Iris pigment epithelial cell (primary cell): Measurements from ENCODE around the gene GRM8.

Experiments used
- DNase-seq: peaks from one replicate; pipeline ENCODE4 v3.0.0-alpha.2; 2011; ENCODE audit warnings: low read depth

The GRM8 gene

GRCh38 chr7:126658684-126659083, 594.1 kb downstream of the GRM8 start:
- DNase-seq: no peak

DNA sequence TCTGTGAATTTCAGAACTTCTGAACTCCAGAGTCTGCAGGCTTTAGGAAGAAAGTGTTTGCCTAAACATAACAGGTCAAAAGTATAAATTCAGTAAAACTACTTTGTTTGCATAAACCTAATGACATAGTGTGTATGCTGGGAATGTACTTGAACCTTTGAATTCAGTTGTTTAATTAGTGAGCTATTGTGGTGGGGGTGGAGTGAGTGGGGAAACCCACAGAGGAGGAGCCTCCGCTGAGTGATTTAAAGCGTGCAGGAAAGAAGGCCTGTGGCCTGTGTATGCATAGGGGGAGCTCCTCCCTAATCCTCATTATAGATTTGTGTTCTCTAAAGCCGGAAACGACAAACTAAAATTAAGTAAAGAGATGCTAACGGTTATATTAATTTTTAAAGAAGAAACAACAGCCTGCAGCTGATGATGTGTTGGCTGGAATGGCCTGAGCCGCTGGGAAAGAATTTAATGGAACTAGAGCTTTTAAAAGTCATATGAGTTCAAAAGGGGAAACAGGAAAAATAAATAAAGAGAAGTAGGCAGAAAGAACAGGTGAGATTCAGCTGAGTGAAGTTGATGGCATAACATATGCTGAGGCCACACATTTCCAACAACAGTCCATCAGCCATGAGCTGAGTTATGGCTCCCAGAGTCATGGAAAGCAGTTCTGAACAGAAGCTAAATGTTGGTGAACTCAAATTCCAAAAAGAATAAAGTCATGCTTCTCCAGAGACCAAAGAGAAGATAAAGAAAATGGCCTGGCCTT, 595.0 kb downstream of the GRM8 start:
- DNase-seq: no peak

GRCh38 chr7:126657137-126657536, 595.6 kb downstream of the GRM8 start:
- no peak for DNase-seq

DNA sequence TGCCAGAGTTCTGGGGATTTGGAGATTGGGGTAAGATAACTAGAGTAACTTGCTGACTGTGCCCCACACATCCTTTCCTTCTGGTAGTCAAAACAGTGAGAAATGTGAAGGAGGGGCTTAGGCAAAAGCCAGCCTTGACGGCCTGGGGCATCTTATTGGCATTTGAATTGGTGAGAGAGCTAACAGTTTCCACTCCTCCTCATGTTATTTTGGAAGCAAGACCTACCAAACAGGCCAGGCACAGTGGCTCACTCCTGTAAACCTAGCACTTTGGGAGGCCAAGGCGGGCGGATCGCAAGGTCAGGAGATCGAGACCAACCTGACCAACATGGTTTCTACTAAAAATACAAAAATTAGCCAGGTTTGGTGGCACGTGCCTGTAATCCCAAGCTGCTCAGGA, 596.6 kb downstream of the GRM8 start:
- no peak for DNase-seq

- DNase-seq: no peak
Observed at GRCh38 chr7:126637538-126637937, 615.2 kb downstream of the GRM8 start.

- no peak for DNase-seq
Observed at GRCh38 chr7:126635545-126635944, 617.2 kb downstream of the GRM8 start.

DNA sequence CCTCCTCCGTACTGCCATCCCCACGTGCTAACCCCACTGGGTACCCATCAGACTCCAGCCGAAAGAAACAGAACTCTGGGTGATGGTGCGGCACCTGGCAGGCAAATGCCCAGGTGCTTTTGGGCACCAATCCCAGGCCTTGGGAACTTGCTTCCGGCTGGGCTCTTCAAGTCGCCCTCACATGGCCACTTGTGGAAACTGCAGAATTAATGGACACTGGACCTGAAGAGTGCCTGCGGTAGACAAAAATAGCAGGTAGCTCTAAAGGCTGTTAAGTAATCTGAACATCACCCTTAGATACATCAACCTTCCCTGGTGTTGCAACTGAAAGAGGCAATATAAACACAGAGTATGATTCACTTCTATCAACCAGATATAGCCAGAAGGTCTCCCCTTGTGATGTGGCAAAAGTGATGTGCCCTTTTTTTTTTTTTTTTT, 644.4 kb downstream of the GRM8 start:
- peak; percentile 0 for DNase-seq

GRCh38 chr7:126606331-126606730, 646.4 kb downstream of the GRM8 start:
- DNase-seq: no peak

DNA sequence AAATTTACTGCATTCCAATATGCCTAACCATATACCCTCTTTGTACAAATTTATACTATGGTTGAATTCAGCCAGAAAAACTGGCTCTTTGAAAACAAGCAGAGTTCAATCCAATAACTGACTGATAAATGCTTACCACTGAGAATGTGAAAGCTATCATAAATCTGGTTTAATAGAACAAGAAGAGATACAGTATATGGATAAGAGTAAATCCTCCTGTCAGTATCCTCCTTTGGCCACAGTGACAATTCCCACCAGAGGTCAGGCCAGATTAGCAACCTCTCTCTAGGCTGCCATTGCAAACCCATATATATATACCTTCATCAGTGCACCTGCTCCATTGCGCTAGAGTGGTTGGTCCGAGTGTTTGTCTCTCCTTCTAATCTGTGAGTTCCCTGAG, 647.2 kb downstream of the GRM8 start:
- no peak for DNase-seq

DNA sequence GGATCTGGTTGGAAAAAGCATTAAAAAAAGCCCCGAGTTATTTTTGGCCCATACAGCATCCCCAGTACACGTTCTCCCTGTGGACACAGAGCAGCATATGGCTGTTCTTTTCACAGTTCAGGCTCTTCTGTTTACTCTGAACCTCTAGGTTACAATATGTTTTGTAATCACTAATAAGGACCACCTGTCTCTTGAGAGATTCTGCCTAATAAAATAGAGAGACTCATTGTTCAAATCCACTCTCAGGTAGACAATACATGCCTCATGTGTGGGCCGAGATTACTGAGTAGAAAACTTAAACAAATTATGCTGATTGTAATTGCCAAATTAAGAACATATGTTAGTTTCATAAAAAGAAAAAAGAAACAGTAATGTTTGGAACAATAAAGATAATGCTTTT, 647.7 kb downstream of the GRM8 start:
- no peak for DNase-seq

DNA sequence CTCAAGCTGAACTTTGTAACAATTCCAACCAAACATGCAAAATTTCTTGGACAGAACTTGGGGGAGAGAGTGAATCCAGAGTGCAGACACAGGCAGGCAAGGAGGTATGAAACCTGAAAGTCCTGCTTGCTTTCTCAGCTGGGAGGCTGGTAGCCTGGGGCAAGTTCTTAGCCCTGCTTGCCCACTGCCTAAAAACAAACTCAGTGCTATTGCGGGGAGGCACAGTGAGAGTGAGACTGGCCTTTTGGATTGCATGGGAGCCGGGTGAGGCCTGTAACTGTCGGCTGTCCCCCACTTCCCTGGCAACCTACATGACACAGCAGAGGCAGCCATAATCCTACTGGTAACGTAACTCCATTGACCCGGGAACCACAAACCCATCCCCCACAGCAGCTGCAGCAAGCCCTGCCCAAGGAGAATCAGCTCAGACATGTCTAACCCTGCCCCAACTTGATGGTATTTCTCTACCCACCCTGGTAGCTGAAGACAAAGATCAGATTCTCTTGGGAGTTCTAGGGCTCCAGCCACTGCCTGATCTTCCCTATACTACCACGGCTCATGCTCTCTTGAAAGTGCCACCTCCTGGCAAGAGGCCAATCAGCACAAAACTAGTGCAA, 663.6 kb downstream of the GRM8 start:
- DNase-seq: no peak

- DNase-seq: no peak
Observed at GRCh38 chr7:126578338-126578737, 674.4 kb downstream of the GRM8 start.

DNA sequence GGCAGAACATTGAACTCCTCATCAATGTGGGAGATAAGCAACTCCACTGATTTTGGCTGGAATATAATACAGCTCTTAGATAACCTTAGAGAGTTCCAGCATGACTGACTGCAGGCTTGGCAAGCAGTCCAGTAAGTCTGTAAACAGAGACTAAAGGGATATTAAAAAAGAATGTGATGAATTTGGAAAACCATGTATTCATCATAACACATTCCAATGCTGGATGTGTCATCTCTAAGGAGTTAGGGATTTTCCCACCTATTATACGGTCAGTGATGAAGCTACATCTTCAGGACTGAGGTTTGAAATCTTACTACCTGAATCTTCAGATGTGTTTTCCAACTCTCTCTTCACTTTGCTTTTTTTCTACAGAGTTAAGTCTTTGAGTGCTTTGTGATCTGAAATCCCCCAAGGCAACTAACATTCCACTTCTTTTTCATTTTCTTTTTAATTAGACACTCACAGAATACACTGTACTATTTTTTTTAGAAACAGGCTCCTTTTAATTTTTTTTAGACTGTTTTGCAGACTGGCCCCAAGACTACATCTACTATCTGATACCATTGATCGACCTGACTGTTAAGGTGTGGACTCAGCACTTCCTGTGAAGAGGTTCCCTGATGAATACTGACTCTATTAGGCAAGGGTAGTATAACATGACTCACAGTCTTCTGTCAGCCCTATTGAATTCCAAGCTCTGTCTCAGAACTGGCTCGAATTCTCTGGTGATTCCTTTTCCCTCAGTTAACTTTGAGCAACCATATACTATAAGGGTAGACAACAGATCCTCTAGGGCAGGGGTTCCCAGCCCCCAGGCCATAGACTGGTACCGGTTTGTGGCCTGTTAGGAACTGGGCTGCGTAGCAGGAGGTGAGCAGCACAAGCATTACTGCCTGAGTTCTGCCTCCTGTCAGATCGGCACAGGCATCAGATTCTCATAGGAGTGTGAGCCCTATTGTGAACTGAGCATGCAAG, 678.2 kb downstream of the GRM8 start:
- peak; percentile 58 for DNase-seq

DNA sequence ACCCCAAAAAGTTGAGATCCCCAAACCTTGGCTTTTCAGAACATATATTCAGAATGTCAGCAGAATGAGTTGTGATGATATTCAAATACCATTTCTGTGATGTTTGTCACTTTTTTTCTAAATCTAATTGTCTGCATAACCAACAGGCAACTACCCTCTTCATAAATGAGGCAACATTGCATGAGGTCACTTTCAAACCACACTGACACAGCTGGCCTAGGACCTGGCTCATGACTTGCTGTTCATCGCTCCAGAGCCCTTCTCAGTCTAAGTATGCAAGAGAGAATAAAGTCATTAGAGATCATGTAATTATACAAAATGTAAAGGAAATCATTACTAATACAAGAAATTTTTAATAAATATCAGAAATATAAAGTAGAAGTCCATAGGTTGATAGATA, 681.9 kb downstream of the GRM8 start:
- no peak for DNase-seq

- DNase-seq: no peak
Observed at GRCh38 chr7:126569402-126569801, 683.3 kb downstream of the GRM8 start.

DNA sequence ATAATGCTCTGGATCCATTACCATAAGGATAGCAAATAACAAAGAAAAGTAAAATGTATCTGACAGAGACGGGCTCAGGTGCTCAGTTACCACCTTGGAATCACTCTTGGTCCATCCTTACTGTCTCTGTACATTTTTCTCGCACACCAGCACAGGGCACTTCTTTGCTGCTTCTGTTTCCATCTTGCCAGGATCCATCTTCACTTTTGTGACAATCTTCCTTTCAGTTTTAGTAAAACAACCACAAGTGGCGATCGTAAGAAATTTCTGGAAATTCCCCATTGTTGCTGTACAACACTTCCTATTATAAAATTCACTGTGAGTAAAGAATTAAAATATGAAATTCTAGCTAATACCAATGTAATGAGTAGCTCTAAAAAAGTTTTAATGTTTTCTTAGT, 695.5 kb downstream of the GRM8 start:
- no peak for DNase-seq

DNA sequence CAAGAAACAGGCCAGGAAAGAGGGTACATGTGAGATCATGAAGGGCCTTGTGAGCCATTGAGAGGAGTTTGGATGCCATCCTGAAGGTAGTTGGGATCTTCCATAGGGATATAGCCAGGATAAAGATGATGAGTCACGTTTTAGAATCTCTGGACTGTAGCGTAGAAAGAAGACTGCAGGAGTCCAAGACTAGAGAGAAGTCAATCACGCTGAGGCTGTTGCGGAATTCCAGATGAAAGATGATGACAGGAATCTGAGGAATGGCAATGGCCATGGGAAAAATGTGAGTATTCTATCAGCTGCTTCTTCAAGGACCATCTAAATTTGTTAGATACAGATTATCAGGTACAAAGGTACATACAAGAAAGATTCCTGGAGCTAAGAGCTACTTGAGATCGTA, 711.3 kb downstream of the GRM8 start:
- DNase-seq: no peak

GRCh38 chr7:126535176-126535575, 717.6 kb downstream of the GRM8 start:
- DNase-seq: no peak

- no peak for DNase-seq
Observed at GRCh38 chr7:126533715-126534114, 719.0 kb downstream of the GRM8 start.

DNA sequence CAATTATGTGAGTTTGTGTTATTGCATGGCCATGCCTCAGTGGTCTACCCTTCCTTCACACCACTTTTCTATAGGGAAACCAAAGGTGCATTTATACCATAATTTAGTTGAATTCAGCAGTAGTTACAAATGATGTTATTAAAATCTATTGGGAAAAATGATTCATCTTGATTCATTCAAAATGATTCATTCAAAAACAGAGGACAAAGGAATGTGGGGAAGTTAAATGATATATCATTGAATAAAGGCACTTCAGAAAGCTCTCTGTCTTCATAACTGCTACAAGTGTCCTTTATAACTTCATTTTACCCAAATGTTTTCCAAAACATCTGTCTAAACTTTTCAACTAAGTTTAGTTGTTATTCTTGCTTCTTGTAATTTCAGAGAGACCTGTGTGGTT, 722.9 kb downstream of the GRM8 start:
- peak; percentile 2 for DNase-seq

DNA sequence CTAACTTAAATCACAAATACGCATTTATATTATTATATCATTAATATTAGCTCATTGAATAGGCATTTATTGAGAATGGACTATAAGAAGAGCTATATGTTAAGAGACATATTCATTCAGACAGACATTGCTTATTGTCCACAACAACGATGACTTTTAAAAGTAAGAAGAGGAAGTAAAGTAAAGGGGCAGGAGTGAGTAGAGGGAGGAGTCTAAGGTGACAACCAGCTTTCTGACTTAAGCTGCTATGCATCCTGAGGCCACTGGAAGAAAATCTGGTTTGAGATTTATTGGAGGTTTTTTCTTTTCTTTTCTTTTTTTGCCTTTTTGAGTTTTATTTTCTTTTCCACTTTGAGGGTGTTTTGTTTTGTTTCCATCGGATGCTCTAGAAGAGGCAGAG, 723.5 kb downstream of the GRM8 start:
- no peak for DNase-seq

- DNase-seq: no peak
Observed at GRCh38 chr7:126525906-126526305, 726.8 kb downstream of the GRM8 start.

DNA sequence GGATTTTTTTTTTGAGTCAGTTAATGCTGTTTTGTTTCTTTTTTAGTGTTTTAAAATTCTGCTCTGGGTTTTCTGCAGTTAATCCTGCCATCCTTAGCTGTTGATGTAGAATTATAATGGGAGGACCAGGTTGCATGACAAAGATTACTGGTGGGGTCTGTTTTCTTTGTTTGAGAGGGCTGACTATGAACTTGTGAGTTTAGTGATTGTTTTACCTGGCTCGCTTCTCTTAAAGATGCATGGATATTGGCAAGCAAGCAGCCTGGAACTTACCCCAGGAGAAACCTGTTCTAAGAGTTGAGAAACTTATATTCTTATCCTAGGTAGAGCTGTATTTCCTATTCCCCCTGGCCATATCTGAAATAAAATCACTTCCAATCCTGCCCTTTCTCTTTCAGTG, 727.8 kb downstream of the GRM8 start:
- DNase-seq: no peak
